Pulmonary artery endothelial cell (primary cell): ENCODE results near the gene PPP1R10. TPM values are rescaled to one million over a fixed set of nuclear protein-coding genes. Genes with fewer than 3 reads are reported as not detected.

Experiments used
- DNase-seq: peaks from one replicate; pipeline ENCODE4 v3.0.0-alpha.2; 2011; ENCODE audit warnings: low read depth, low spot score
- total RNA-seq: library from RNA; depleted of rRNA; stranded (reverse); fragments of >200 nt; gene quantifications from 2 replicates; pipeline ENCODE4 v1.2.3, GENCODE V29; 2014

The PPP1R10 gene
- total RNA-seq, 1 donor from 2014 or later: 12.5 TPM

- DNase-seq: no peak
Measured at GRCh38 chr6:30619561-30619960, 2.5 kb upstream of the PPP1R10 start.

- no peak for DNase-seq
Measured at GRCh38 chr6:30618270-30618797, 1.3 kb upstream of the PPP1R10 start.

DNA sequence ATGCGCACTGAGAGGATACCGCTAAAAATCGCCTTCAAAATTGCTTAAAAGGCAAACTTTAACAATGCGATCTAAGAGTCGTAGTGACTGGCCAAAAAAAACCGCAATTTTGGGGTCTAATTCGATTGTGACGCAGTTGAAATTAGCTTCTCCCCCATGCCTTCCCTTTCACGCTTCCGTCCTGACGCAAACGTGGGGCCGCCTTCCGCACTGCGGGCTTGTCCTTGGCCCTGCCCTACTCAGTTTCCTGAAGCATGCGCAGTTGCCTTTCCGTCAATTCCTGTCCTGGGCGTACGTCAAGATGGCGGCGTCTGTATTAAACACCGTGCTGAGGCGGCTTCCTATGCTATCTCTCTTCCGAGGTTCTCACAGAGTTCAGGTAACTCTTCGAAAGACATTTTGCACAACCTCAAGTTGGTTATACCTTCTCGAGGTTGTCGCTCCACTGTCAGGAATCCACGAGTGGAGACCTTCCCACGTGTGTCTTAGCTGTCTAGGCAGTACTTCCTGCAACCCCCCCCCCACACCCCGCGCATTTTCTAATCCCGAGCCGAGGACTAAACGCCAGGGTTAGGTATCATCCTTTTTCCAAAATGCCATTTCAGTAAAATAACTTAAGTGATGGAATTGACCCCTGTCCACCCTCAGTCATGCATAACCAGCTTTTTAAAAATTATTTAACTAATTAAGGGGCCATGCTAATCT is 674 bp upstream of the PPP1R10 start, which contains the start of gene MRPS18B:
Gene MRPS18B, plus strand, starts transcription at position 276 of the 705 bp plus-strand sequence. Its CDS starts 26 bp downstream, at position 302.
- DNase-seq: peak; percentile 93

DNA sequence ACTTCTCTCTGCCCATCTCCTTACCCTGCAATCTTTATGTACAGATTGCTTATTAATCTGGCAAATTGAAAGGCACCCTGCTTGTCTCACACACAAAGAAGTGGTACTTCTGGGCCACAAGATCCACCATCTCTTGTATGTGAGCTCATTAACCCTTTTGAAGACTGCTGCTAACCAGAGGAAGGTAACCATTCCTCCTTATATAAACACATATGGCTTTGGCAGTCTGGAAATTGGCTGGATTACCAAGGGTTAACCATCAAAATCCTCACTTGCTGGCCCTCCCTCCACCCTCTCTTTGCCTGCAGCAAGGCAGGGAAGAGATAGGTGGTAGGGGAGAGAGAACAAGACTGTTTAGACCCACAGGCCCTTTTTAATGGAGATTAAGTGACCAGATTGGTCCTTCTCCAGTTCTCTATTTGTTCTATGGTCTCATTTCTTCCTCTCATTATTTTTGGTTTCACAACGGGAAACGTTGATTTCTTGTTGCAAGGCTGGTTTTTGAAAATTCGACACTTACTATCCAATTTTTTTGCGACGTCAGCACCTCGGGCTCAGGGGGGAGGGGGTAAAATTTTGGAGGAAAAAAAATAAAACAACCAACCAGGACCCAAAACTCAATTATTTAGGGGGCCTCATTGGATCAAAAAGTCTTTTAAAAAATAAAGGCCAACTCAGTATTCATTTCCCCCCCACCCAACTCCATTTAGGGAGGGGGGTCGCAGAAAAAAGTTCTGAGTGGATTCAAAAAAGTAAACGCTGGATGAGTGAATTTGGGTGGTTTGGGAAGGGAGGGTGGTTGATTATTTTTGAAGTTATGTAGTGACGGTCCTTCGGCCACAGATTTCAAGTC is 859 bp downstream of the PPP1R10 start:
- DNase-seq: no peak

GRCh38 chr6:30615219-30615957 is 1.7 kb downstream of the PPP1R10 start:
- DNase-seq: peak; percentile 71

GRCh38 chr6:30614843-30615218 is 2.2 kb downstream of the PPP1R10 start:
- peak; percentile 95 for DNase-seq

DNA sequence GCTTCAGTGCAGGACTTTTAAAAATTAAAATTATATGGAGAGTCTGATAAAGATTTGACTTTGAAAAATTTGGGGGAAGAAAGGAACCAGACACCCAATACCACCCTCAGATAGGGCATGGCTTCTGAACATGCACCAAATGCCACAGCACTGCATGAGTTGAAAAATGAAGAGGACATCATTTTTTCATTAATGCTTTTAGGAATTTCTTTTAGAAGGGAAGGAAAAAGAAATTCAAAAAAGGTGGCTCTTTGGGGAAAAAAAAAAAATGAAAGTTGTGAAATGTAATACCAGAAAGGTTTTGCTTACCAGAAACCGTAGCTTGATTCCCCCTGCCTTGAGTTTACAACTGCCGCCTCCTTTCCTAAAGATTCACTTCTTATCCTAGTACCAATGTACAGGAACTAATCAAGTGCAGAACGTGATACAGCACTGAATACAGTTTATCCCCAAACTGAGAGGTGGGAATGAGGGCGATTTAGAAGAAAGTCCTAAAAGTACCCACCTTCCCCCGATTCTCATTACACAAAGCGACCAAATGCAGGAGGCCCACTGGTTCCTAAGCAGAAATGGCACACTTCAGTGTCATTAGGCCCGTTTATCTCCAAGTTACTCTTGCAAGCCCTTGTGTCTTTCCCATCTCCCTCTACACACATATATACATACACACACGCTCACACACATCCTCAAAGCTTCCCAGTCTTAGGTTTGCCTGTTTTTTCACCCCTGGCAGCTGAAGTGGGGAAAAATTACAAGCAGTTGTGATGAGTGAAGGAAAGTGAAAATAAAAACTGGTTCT is 2.8 kb downstream of the PPP1R10 start:
- DNase-seq: no peak

DNA sequence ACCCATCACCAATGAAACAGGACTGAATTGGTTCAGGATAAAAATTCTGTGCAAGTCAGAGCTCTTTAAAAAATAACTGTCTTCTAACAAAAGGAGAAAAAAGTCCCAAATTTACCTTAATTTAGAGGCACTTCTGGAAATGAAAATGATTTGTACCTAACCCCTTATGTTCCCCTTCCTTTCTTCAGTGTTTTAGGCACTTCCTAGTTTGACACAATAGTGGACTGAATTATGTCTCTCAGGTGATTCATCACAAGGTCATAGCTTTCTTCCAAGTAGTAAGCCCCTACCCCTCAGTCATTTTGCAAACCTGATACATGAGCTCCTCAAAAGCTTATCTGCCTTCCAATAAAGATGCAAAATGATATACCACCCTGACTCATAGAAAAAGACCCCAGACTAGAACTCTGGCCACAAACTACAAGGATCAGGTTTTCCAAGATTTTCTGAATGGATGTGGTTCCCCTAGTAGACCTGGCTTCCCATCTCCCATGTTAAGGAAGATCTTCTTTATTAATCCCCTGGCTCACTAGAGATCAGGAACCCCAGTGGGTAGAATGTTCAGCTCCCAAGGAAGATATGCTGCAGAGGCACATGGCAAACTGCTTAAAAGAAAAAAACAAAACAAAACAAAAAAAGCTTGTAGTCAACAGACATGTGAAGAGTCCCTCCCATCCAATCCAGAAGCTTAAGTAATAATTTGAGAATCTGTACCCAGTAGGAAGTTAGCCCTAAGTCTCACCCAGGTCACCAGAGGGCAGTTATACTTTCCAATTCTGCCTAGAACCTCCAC is 3.6 kb downstream of the PPP1R10 start:
- no peak for DNase-seq

GRCh38 chr6:30612687-30613248 is 4.3 kb downstream of the PPP1R10 start:
- no peak for DNase-seq

- DNase-seq: no peak
Measured at GRCh38 chr6:30612213-30612612, 4.8 kb downstream of the PPP1R10 start.

- DNase-seq: no peak
Measured at GRCh38 chr6:30611856-30612194, 5.2 kb downstream of the PPP1R10 start.

- DNase-seq: no peak
Measured at GRCh38 chr6:30611150-30611855, 5.7 kb downstream of the PPP1R10 start.

DNA sequence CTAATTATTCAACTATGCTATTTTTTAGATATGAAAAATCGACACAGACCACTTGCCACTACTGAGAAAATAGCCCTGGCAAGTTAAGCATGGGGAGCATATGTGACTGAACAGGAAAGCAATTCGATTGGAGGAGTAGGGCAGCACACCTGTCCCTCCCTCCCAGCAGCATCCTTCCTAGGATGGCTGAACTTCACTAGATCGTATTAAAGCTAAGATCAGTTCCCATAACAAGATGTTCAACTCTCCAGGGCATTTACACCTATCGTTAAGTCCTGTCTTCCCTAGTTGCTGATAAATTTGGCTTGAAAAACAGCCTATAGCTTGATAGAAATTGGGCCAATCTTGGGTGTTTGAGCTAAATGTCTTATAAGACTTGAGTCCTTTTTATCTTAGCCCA is 7.0 kb downstream of the PPP1R10 start:
- no peak for DNase-seq

- DNase-seq: no peak
Measured at GRCh38 chr6:30603961-30604360, 13.1 kb downstream of the PPP1R10 start.

DNA sequence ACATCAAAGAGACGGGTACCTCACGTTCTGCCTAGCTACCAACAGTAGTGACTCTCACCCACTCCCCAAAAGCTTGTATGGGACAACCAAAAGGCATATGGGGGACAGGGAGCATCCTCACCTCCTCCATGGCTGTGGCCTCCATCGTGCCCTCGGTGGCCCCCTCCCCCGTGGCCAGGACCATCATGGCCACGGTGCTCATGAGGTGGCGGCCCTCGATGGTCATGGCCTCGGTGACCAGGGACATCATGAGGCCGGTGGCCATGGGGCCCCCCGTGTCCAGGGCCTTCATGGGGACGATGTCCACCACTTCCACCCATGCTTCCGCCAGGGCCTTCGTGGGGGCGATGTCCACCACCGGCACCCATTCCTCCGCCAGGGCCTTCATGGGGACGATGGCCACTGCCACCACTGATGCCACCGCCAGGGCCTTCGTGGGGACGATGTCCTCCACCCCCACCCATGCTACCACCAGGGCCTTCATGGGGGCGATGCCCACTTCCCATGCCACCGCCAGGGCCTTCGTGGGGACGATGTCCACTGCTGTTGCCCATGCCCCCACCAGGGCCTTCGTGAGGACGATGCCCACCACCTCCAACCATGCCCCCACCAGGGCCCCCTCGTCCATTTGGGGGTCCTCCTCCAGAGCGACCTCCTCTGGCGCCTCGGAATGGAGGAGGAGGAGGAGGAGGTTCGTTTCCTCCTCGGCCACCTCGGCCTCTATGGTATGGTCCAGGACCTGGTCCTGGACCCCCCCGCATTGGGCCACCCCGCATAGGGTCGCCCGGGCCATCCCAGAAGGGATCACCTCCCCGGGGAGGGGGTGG is 15.0 kb downstream of the PPP1R10 start:
- no peak for DNase-seq

- DNase-seq: no peak
Measured at GRCh38 chr6:30601436-30601814, 15.6 kb downstream of the PPP1R10 start.

- no peak for DNase-seq
Measured at GRCh38 chr6:30600451-30600961, 16.5 kb downstream of the PPP1R10 start.
